Natural killer cell (primary cell): ENCODE measurements around the gene DDX28. TPM values are rescaled to one million over a fixed set of nuclear protein-coding genes. Genes with fewer than 3 reads are reported as not detected.

ENCODE experiments used
- ATAC-seq, 3 donors: fragments of 150-1000 bp in 2 of 3; fragments of 200-7000 bp in 1 of 3; cut with Tn5 transposase; 1 replicate in 1 of 3; 2 replicates in 2 of 3; pipeline ENCODE4 v1.10.0; 2021; ENCODE audit warnings: mild to moderate bottlenecking in 2 of 3, moderate library complexity in 2 of 3
- DNase-seq, 2 donors: peaks; one replicate each; pipeline versions ENCODE4 v3.0.0 to v3.0.0-alpha.2; 2013 to 2021; ENCODE audit warnings: mixed read lengths in 1 of 2
- H3K27ac ChIP-seq: one replicate; pipeline ENCODE4 v1.5.1; 2013; ENCODE audit warnings: mild to moderate bottlenecking, low read length
- H3K27me3 ChIP-seq: one replicate; pipeline ENCODE4 v1.6.1; 2013; ENCODE audit warnings: low read length; ENCODE audit not compliant: control insufficient read depth, insufficient read depth
- H3K36me3 ChIP-seq: one replicate; pipeline ENCODE4 v1.6.1; 2013; ENCODE audit warnings: low read length; ENCODE audit not compliant: control insufficient read depth, insufficient read depth
- H3K4me1 ChIP-seq: one replicate; pipeline ENCODE4 v1.6.1; 2013; ENCODE audit warnings: low read length; ENCODE audit not compliant: control insufficient read depth, insufficient read depth
- H3K4me3 ChIP-seq: one replicate; pipeline ENCODE4 v1.5.1; 2013; ENCODE audit warnings: low read length
- H3K9me3 ChIP-seq: one replicate; pipeline ENCODE4 v1.6.1; 2013; ENCODE audit warnings: low read length; ENCODE audit not compliant: control insufficient read depth, insufficient read depth
- H3K27ac Mint-ChIP-seq, 2 donors: one replicate each; pipeline ENCODE4 v1.8.0; 2022; ENCODE audit warnings: mild to moderate bottlenecking in 2 of 2, mixed read lengths in 2 of 2, moderate library complexity in 1 of 2
- H3K27me3 Mint-ChIP-seq, 2 donors: one replicate each; pipeline ENCODE4 v1.8.0; 2022; ENCODE audit warnings: low read depth in 2 of 2, mixed read lengths in 2 of 2
- H3K36me3 Mint-ChIP-seq: one replicate; pipeline ENCODE4 v1.8.0; 2022; ENCODE audit warnings: mixed read lengths
- H3K4me1 Mint-ChIP-seq, 2 donors: one replicate each; pipeline ENCODE4 v1.8.0; 2022; ENCODE audit warnings: mixed read lengths in 2 of 2
- H3K4me3 Mint-ChIP-seq: one replicate; pipeline ENCODE4 v1.8.0; 2022; ENCODE audit warnings: mild to moderate bottlenecking, moderate library complexity, mixed read lengths
- H3K9me3 Mint-ChIP-seq, 2 donors: one replicate each; pipeline ENCODE4 v1.8.0; 2022; ENCODE audit warnings: mixed read lengths in 2 of 2
- WGBS: methylation state at CpG from one replicate; pipeline ENCODE4 v1.1.7; 2013; ENCODE audit warnings: missing lambda C conversion rate; ENCODE audit not compliant: insufficient coverage; 5-methylcytosine and 5-hydroxymethylcytosine counted together
- intact Hi-C: fragments of 100-400 bp; cut with micrococcal nuclease; formaldehyde crosslinking; loops from one replicate; pipeline ENCODE4 v1.14.2; 2022
- total RNA-seq, 4 donors: library from RNA; stranded (reverse); fragments of 120-200 nt in 1 of 4; gene quantifications; one replicate each; pipeline versions ENCODE4 v1.2.3 to v1.2.4, GENCODE V29; 2013 to 2022
- TF ChIP-seq, protein P1 (sequence below): fragments of 200-600 bp; IDR thresholded peaks from one replicate; pipeline ENCODE4 v1.8.0; 2022; ENCODE audit warnings: antibody characterized with exemption

Gene DDX28
- total RNA-seq, 3 donors from 2014 or later (not counting 1 experiment from before 2014, with no cell fraction given) = 17.4 to 19.0 (median 17.9) TPM

- Histone ChIP-seq H3K4me3 (no peak overlapping the region), H3K27ac (no peak overlapping the region), H3K4me1 (no peaks in the 10 kb centered on the region), H3K36me3 (no peaks in the 10 kb centered on the region), H3K27me3 (no peaks in the 10 kb centered on the region), H3K9me3 (no peaks in the 10 kb centered on the region)
- Mint-ChIP-seq H3K4me1 (no peaks in the 10 kb centered on the region), H3K9me3 (no peaks in the 10 kb centered on the region), H3K27me3 (no peaks in the 10 kb centered on the region), H3K4me3 (no peak overlapping the region), H3K27ac (no peak overlapping the region), H3K36me3 (no peaks in the 10 kb centered on the region)
- ATAC-seq (no peak), DNase-seq (no peak)
- intact Hi-C loops = no loop called here
- TF ChIP-seq, protein P1, sequence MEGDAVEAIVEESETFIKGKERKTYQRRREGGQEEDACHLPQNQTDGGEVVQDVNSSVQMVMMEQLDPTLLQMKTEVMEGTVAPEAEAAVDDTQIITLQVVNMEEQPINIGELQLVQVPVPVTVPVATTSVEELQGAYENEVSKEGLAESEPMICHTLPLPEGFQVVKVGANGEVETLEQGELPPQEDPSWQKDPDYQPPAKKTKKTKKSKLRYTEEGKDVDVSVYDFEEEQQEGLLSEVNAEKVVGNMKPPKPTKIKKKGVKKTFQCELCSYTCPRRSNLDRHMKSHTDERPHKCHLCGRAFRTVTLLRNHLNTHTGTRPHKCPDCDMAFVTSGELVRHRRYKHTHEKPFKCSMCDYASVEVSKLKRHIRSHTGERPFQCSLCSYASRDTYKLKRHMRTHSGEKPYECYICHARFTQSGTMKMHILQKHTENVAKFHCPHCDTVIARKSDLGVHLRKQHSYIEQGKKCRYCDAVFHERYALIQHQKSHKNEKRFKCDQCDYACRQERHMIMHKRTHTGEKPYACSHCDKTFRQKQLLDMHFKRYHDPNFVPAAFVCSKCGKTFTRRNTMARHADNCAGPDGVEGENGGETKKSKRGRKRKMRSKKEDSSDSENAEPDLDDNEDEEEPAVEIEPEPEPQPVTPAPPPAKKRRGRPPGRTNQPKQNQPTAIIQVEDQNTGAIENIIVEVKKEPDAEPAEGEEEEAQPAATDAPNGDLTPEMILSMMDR = no peak
- 88% methylated on average over 8 of the region's 9 CpGs for WGBS
These were observed 45.4 kb downstream of the DDX28 start for GRCh38 chr16:67977469-67978227.

DNA sequence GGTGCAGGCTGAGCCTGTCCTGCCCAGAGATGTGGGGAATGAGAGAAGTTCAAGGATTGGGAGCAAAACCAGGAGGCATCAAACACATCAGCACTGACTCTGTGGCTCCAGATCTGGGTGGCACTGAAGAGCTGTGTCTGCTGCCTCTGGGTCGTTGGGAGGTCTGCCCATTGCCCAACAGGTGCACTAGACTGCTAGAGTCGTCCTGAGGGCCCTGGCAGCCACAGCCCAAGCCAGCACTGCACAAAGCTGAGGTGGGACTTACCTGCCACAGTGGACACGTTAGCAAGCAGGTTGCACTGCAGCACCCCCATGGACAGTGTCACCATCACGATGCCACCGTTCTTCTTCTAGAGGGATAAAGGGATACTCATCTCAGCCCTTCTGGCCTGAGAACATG, 46.0 kb downstream of the DDX28 start:
- Histone ChIP-seq H3K36me3 (no peaks in the 10 kb centered on the region), H3K27me3 (no peaks in the 10 kb centered on the region), H3K4me3 (no peak overlapping the region), H3K4me1 (no peaks in the 10 kb centered on the region), H3K27ac (no peak overlapping the region), H3K9me3 (no peaks in the 10 kb centered on the region)
- Mint-ChIP-seq H3K4me3 (no peak overlapping the region), H3K36me3 (no peaks in the 10 kb centered on the region), H3K9me3 (no peaks in the 10 kb centered on the region), H3K4me1 (no peaks in the 10 kb centered on the region), H3K27me3 (no peaks in the 10 kb centered on the region), H3K27ac (no peak overlapping the region)
- DNase-seq (no peak), ATAC-seq (no peak)
- 70% methylated on average over 5 of the region's 5 CpGs for WGBS
- intact Hi-C loops = no loop called here
- TF ChIP-seq, protein P1 = no peak

GRCh38 chr16:67976205-67976604, 46.8 kb downstream of the DDX28 start:
- TF ChIP-seq, protein P1 = no peak
- Histone ChIP-seq H3K9me3 (no peaks in the 10 kb centered on the region), H3K27ac (no peak overlapping the region), H3K4me1 (no peaks in the 10 kb centered on the region), H3K27me3 (no peaks in the 10 kb centered on the region), H3K4me3 (no peak overlapping the region), H3K36me3 (no peaks in the 10 kb centered on the region)
- Mint-ChIP-seq H3K36me3 (no peaks in the 10 kb centered on the region), H3K4me3 (no peak overlapping the region), H3K27ac (no peak overlapping the region), H3K27me3 (no peaks in the 10 kb centered on the region), H3K9me3 (no peaks in the 10 kb centered on the region), H3K4me1 (no peaks in the 10 kb centered on the region)
- ATAC-seq (no peak), DNase-seq (no peak)
- WGBS = 98% methylated on average over 2 of the region's 2 CpGs
- intact Hi-C loops = no loop called here
